ENCODE measurements around the gene ENTPD6.

GRCh38 chr20:25160897-25161296 is 34.6 kb upstream of the ENTPD6 start:
- TF ChIP-seq CTCF (conservative IDR thresholded peaks at IDR 0.05; ENCODE audit: low read depth, low read length): no peak
- no peak for TF ChIP-seq EZH2 (IDR thresholded peaks at IDR 0.05; ENCODE audit: low read length, unreplicated experiment)
- no peak for TF ChIP-seq EZH2phosphoT487 (IDR thresholded peaks at IDR 0.05; ENCODE audit: borderline replicate concordance, low read length)
